ENCODE data around the gene RAD1.

Gene RAD1

GRCh38 chr5:34863946-34864345, 51.4 kb downstream of the RAD1 start:
- peak; percentile 48 for DNase-seq (ENCODE audit: low spot score)

DNA sequence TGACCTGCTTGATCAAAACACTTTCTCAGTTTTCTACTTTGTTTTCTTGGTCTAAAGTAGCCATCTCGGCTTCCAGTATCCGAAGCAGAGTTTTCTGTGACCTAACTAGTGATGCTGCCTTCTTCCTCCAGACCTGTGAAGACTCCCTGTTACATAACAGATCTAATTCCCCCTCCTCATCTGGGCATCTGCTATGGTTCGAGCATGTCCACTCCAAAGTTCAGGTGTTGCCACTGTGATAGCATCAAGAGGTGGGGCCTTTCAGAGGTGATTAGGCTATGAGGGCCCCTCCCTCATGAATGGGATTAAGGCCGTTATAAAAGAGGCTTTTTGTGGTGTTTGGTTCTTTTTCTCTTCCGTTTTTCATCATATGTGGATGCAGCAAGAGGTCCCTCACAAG, 56.1 kb downstream of the RAD1 start:
- no peak for DNase-seq (ENCODE audit: low spot score)

GRCh38 chr5:34858790-34859189, 56.5 kb downstream of the RAD1 start:
- no peak for DNase-seq (ENCODE audit: low spot score)

DNA sequence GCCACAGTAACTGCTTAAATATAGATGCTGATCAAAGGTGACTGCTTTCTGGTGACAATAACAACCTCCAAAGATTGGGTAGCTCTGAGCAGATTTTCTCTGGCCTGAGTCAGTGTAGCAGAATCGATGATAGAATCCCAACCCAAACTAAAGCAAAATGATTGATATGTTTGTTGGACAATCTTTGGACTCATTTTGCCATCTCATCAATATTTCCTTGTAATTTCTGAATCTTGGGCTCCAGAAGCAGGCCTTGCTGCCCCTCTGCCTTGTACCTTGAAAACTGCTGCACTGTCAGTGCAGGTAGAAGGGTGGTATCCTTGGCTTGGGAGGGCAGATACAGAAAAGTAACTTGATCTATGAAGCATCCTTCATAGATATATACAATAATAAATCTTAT, 57.4 kb downstream of the RAD1 start:
- DNase-seq (ENCODE audit: low spot score): no peak

- DNase-seq (ENCODE audit: low spot score): no peak
Observed at GRCh38 chr5:34857161-34857560, 58.1 kb downstream of the RAD1 start.
